ENCODE data around the gene DRICH1.

DNA sequence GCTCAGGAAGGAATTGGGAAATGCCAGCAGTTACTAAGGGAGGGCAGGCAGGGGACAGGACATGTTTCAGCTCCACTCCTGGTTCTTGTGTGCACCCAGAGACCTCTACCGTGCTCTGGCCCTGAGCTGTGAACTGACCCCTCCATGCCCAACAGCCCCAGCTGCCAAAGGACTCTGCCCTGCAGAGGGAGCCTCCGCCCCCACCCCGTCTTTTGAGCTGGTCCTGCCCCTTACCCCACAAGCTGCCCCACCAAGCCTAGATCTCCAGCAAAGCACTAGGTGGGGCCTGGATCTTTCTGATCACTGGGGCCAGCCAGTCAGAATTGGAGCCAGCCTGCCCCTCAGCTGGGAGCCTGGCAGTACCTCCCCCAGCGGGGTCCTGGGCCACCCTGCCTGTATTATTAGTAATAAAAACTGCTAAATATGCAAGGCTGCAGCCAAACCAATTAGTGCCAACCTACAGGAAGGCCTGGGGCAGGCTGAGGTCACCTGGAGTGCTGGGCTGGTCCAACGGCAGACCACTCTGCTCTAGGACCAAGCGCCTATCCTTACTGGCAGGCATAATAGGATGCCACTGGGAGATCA lies 23.9 kb upstream of the DRICH1 start:
- TF ChIP-seq, protein P1, sequence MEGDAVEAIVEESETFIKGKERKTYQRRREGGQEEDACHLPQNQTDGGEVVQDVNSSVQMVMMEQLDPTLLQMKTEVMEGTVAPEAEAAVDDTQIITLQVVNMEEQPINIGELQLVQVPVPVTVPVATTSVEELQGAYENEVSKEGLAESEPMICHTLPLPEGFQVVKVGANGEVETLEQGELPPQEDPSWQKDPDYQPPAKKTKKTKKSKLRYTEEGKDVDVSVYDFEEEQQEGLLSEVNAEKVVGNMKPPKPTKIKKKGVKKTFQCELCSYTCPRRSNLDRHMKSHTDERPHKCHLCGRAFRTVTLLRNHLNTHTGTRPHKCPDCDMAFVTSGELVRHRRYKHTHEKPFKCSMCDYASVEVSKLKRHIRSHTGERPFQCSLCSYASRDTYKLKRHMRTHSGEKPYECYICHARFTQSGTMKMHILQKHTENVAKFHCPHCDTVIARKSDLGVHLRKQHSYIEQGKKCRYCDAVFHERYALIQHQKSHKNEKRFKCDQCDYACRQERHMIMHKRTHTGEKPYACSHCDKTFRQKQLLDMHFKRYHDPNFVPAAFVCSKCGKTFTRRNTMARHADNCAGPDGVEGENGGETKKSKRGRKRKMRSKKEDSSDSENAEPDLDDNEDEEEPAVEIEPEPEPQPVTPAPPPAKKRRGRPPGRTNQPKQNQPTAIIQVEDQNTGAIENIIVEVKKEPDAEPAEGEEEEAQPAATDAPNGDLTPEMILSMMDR (IDR thresholded peaks at IDR 0.05): no peak
- TF ChIP-seq POLR2A (IDR thresholded peaks at IDR 0.05): no peak

Measured in thyroid gland (tissue), 4 donors.